Epithelial cell of esophagus (primary cell): ENCODE data around the gene TBX3.

Experiments used
- DNase-seq: peaks from one replicate; pipeline ENCODE4 v3.0.0; 2010; ENCODE audit warnings: low read depth
- H3K4me3 ChIP-seq: 2 replicates; pipeline ENCODE4 v1.5.1; 2011; ENCODE audit warnings: mild to moderate bottlenecking, low read length, control low read depth
- TF ChIP-seq, protein P1 (sequence below): IDR thresholded peaks from 2 replicates; pipeline ENCODE4 v1.5.1; 2011; ENCODE audit warnings: low read depth, mild to moderate bottlenecking, low read length, control low read depth, inconsistent platforms; ENCODE audit not compliant: insufficient read depth; ENCODE audit errors: missing control alignments

Gene TBX3

DNA sequence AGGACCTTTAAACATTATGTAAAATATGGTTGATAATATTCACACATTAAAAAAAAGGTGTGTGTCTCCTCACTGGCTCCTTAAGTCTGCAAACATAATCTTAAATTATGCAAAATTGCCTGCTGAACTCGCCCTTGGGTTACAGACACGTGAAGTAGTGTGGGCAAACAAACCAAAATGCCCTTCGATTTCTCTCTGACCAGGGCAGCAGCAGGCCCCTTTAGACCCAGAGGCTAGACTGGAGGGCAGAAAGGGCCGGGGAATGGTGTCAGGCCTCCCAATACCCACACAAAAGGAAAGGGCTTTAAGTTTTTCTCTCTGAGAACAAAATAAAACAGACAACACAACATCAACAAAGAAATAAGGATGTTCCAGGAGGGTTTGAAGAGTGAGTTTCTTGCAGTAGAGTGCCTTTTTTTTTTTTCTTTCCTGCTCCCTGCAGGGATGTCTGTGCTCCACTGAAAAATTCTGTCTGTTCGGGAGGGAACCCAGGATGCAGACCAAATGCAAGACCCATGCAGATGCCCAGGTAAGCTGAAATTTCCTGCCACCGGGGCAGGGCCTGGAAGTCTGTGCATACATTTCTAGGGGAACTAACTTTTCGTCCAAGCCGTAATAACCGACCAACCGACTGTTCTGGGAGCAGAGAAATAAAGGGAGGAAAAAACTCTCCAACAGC lies 1.7 kb downstream of the TBX3 start:
- TF ChIP-seq, protein P1, sequence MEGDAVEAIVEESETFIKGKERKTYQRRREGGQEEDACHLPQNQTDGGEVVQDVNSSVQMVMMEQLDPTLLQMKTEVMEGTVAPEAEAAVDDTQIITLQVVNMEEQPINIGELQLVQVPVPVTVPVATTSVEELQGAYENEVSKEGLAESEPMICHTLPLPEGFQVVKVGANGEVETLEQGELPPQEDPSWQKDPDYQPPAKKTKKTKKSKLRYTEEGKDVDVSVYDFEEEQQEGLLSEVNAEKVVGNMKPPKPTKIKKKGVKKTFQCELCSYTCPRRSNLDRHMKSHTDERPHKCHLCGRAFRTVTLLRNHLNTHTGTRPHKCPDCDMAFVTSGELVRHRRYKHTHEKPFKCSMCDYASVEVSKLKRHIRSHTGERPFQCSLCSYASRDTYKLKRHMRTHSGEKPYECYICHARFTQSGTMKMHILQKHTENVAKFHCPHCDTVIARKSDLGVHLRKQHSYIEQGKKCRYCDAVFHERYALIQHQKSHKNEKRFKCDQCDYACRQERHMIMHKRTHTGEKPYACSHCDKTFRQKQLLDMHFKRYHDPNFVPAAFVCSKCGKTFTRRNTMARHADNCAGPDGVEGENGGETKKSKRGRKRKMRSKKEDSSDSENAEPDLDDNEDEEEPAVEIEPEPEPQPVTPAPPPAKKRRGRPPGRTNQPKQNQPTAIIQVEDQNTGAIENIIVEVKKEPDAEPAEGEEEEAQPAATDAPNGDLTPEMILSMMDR: no peak
- peak overlapping the region; percentile 58 for H3K4me3 ChIP-seq
- no peak for DNase-seq

DNA sequence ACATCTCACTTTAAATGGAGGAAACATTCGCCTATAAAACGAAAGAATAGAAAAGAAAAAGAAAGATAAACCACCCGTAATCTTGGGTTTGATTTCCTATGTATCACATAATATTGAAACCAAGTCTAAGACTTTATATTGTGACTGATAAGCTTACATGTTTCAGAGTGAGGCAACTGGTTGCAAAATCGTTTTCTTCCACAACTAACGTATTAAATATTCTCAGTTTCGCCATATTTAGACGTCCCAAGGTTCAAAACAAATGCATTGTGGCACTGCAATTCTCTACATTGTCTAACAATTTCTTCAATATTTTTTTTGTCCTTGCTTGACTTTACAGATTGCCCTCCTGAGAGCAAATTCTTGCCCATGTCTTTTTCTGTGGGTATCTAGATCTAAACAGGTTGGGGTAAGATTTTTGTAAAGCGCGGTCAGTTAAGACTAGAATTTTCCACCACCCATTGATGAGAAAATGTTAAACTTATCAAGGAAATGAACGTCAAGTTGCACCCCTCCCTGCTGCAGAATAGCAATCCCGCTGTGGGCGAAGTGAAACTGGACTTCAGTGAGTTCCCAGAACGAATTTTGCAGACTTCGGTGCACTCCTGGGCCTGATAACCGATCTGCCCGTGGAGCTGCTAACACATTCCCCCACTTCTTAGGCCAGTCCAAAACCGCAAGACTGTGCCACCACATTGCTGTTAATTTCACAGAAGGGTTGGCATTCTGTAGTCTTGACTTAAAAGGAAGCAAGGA lies 2.7 kb downstream of the TBX3 start:
- H3K4me3 ChIP-seq: peak overlapping the region; percentile 58
- no peak for DNase-seq
- TF ChIP-seq, protein P1: no peak

DNA sequence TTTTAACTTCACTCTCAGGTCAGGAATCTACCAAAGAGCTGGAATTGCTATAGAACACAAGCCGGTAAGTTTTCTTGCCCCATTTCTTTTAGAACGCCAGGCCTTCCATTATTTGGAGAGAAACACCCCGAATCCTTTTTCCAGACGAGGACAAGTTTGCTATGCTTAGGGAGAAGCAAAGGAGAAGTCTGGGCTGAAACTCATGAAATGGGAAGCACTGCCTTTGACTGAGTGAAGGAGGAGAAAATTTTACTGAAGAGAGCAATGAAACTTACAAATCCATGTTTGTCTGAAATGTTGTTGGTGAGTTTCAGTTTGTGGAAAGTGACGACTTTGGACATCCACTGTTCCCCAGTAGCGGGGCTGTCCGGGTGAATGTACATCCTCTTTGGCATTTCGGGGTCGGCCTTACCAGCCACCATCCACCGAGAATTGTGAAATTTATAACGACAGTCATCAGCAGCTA lies 3.3 kb downstream of the TBX3 start:
- H3K4me3 ChIP-seq: no peak overlapping the region

DNA sequence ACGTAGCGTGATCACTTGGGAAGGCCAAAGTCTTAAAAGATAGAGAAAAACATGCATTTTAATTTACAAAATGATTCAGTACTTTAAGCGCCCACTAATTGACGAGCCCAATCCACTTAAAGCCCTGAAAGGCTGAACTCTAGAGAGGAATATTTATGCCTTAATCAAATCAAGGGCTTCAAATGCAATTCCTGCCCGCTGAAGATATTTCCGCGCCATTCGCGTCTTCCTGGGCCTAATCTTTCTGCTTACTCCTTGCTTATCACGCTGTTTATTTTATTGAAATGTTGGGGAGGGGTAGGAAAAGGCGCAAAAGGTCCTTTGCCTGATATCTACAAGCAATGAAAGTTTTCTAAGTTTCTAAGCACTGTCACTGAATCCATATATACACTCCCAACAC lies 4.0 kb downstream of the TBX3 start:
- no peak for DNase-seq
- H3K4me3 ChIP-seq: no peak overlapping the region
- TF ChIP-seq, protein P1: no peak

More for the DNA sequence above, 3.3 kb downstream of the TBX3 start:
- TF ChIP-seq, protein P1: no peak
- no peak for DNase-seq

DNA sequence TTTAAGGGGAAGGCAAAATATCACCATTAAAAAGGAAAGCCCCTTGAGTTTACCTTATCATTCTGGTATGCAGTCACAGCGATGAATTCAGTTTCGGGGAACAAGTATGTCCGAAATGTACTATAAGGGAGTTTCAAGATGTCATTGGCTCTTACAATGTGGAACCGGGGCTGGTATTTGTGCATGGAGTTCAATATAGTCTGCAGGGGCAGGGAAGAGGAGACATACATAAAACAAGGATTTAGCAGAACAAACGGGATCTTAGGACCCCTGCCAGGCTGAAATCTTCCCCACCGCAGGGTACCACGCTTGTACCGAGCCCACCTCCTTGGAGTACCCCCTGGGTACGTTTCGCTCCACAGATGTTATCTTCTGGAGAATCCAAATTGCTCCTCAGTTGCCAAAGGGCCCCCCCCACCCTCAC lies 4.5 kb downstream of the TBX3 start:
- TF ChIP-seq, protein P1: no peak
- DNase-seq: no peak
- no peak overlapping the region for H3K4me3 ChIP-seq

DNA sequence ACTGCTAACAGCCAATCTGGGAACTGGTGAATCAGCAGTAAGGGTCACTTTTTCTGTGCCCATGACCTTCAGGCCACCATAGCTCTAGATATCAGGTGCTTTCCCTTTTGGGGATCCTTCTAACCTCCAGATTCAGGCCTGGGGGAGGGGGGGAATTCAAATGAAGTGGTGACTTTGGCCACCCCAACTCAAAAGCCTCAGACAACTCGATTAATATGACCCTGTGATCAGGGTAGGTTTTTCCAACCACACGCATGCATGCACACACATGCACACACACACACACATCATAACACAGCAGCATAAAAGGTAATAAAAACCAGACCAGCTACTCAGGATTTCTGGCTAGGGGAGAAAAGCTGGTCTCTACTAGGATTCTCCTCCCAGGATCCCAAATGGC lies 5.3 kb downstream of the TBX3 start:
- no peak for DNase-seq
- TF ChIP-seq, protein P1: no peak
- no peak overlapping the region for H3K4me3 ChIP-seq
